Measurements from ENCODE around the gene STAT5B. TPM values are rescaled to one million over a fixed set of nuclear protein-coding genes. Genes with fewer than 3 reads are reported as not detected.

The STAT5B gene
- total and polyA plus RNA-seq, 9 of the 15 experiments (the other 6 are each of a cell fraction or from before 2014, with no cell fraction given) = 20.8 to 176 (median 92.4) TPM

DNA sequence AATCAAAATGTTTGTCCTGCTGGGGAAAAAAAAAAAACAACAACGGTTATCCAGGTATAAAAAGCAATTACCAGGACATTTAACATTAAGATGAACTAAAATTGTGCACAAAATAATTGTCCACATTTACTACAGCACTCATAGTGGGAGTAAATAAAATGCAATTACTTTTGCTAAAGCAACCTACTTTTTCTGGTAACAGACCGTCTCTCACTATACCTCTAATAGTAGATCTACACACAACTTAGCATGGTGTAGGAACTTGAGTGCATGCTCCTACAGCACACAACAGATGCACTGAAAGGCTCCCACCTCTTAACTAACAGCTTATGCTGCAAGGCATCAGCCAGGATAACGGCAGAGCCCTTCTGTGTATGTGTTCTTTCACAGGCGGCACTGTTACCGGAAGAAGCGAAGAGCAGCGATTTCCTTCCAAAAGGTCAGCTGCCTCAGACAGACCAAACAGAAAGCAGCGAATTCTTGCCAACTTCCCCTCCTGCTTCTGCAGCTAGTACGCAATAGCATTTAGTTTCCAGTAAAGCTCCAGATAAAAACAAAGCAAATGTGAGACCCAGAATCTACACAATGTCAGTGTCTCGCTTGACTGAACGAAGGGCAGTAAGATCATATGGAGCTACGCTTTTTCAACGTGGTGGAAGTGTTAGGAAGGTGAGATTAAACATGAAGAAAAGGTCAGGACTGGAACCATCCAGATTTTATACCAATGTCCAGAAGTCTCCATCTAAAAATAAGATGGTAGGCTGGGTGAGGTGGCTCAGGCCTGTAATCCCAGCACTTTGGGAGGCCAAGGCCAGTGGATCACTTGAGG is 27.6 kb downstream of the STAT5B start:
- no peak for TF ChIP-seq NFIC (IDR thresholded peaks at IDR 0.05)
- TF ChIP-seq CBFA2T2 (conservative IDR thresholded peaks at IDR 0.05) = no peak
- no peak for TF ChIP-seq ZNF76 (CRISPR knock-in tag; IDR thresholded peaks at IDR 0.05; ENCODE audit: borderline replicate concordance)
- TF ChIP-seq, protein P1, sequence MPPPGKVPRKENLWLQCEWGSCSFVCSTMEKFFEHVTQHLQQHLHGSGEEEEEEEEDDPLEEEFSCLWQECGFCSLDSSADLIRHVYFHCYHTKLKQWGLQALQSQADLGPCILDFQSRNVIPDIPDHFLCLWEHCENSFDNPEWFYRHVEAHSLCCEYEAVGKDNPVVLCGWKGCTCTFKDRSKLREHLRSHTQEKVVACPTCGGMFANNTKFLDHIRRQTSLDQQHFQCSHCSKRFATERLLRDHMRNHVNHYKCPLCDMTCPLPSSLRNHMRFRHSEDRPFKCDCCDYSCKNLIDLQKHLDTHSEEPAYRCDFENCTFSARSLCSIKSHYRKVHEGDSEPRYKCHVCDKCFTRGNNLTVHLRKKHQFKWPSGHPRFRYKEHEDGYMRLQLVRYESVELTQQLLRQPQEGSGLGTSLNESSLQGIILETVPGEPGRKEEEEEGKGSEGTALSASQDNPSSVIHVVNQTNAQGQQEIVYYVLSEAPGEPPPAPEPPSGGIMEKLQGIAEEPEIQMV (tag; conservative IDR thresholded peaks at IDR 0.05; ENCODE audit: low read depth) = 0 out of 2 replicates have a peak, but pooled peaks have one; percentile 57
- TF ChIP-seq, protein P2, sequence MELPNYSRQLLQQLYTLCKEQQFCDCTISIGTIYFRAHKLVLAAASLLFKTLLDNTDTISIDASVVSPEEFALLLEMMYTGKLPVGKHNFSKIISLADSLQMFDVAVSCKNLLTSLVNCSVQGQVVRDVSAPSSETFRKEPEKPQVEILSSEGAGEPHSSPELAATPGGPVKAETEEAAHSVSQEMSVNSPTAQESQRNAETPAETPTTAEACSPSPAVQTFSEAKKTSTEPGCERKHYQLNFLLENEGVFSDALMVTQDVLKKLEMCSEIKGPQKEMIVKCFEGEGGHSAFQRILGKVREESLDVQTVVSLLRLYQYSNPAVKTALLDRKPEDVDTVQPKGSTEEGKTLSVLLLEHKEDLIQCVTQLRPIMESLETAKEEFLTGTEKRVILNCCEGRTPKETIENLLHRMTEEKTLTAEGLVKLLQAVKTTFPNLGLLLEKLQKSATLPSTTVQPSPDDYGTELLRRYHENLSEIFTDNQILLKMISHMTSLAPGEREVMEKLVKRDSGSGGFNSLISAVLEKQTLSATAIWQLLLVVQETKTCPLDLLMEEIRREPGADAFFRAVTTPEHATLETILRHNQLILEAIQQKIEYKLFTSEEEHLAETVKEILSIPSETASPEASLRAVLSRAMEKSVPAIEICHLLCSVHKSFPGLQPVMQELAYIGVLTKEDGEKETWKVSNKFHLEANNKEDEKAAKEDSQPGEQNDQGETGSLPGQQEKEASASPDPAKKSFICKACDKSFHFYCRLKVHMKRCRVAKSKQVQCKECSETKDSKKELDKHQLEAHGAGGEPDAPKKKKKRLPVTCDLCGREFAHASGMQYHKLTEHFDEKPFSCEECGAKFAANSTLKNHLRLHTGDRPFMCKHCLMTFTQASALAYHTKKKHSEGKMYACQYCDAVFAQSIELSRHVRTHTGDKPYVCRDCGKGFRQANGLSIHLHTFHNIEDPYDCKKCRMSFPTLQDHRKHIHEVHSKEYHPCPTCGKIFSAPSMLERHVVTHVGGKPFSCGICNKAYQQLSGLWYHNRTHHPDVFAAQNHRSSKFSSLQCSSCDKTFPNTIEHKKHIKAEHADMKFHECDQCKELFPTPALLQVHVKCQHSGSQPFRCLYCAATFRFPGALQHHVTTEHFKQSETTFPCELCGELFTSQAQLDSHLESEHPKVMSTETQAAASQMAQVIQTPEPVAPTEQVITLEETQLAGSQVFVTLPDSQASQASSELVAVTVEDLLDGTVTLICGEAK (IDR thresholded peaks at IDR 0.05) = no peak
- TF ChIP-seq, protein P2 (CRISPR knock-in tag; IDR thresholded peaks at IDR 0.05) = no peak
- TF ChIP-seq, protein P3, sequence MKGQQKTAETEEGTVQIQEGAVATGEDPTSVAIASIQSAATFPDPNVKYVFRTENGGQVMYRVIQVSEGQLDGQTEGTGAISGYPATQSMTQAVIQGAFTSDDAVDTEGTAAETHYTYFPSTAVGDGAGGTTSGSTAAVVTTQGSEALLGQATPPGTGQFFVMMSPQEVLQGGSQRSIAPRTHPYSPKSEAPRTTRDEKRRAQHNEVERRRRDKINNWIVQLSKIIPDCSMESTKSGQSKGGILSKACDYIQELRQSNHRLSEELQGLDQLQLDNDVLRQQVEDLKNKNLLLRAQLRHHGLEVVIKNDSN (CRISPR knock-in tag; IDR thresholded peaks at IDR 0.05) = peak; percentile 48; the same call in 1 of the 2 replicates
- Histone ChIP-seq H3K4me1 (replicated peaks in 1 of 2; ENCODE audit: control insufficient read depth in 2 of 2, insufficient read depth in 2 of 2, low read length in 2 of 2) (peaks cover 8 to 23% of the 10 kb centered on the region in 2 experiments), H3K9me1 (ENCODE audit: control insufficient read depth, insufficient read depth, low read length) (no peaks in the 10 kb centered on the region), H4K20me1 (replicated peaks; ENCODE audit: control insufficient read depth, insufficient read depth, low read length) (no peaks in the 10 kb centered on the region; the same call in 1 of the 2 replicates), H3K27ac (ENCODE audit: extremely low read depth, low read depth, low read length) (peak overlapping the region; percentile 40; the same call in 1 of the 3 replicates), H3K9me3 (replicated peaks; ENCODE audit: control insufficient read depth, insufficient read depth, low read depth, low read length) (no peaks in the 10 kb centered on the region), H2AFZ (ENCODE audit: low read depth, low read length) (no peak overlapping the region), H3K36me3 (ENCODE audit: control insufficient read depth, insufficient read depth, low read length) (peaks cover 29% of the 10 kb centered on the region; the same call in 2 of the 3 replicates), H3K27me3 (ENCODE audit: control insufficient read depth in 2 of 2, insufficient read depth in 2 of 2, low read length in 2 of 2) (no peaks in the 10 kb centered on the region), H3K4me2 (ENCODE audit: insufficient read depth, low read length) (no peak overlapping the region), H3K9ac (ENCODE audit: insufficient read depth in 1 of 2, low read depth in 2 of 2, low read length in 2 of 2) (no peak overlapping the region), H3K4me3 (no peak overlapping the region), H3K79me2 (ENCODE audit: control insufficient read depth, insufficient read depth, low read length) (peaks cover 94% of the 10 kb centered on the region)
- WGBS (ENCODE audit: insufficient coverage, low coverage, missing lambda C conversion rate) = 83% methylated on average over 13 of the region's 13 CpGs
- no peak for DNase-seq (ENCODE audit: extremely low read depth in 1 of 4, low spot score in 3 of 4)
- peak; percentile 36 for ATAC-seq
- POLR2A ChIA-PET = interaction anchor here (0.6 to 2.2 kb wide), 5 partner anchors 9 to 63 kb away, joined by 3 to 8 read pairs (median 3); no protein-coding TSS in a partner anchor
- intact Hi-C loops (cut with micrococcal nuclease) (no loop called here), in situ Hi-C loops (cut with MboI) (no loop called here)
- BruUV-seq (replicated peaks) = no TSS peak
- CTCF ChIA-PET (ENCODE audit: low intra/inter-chr PET ratio) = no interaction called here
- no peak for FAIRE-seq

Measured in K562 (cell line).